Kidney (tissue), 14 donors: ENCODE data around the gene PPFIA1. TPM values are rescaled to one million over a fixed set of nuclear protein-coding genes. Genes with fewer than 3 reads are reported as not detected.
A peak's percentile ranks its signal among the peaks of the same experiment; 100 is the strongest.

Experiments used
- DNase-seq, 5 donors: peaks; one replicate each; pipeline ENCODE4 v3.0.0-alpha.2; 2013 to 2020
- FAIRE-seq: peaks from 2 replicates; lab custom pipeline; 2012; peaks lifted over from hg19 to GRCh38; lab: Jason Lieb, UNC
- H3K27ac ChIP-seq, 2 donors: one replicate each; pipeline ENCODE4 v1.7.0; 2013; ENCODE audit warnings: low read depth in 2 of 2, low read length in 2 of 2, inconsistent platforms in 1 of 2
- H3K27me3 ChIP-seq: one replicate; pipeline ENCODE4 v1.7.1; 2013; ENCODE audit warnings: low read length, inconsistent platforms; ENCODE audit not compliant: control insufficient read depth, insufficient read depth
- H3K36me3 ChIP-seq, 3 donors: one replicate each; pipeline versions ENCODE4 v1.7.0 to v1.7.1; 2013; ENCODE audit warnings: low read length in 3 of 3, control low read depth in 1 of 3, inconsistent platforms in 1 of 3; ENCODE audit not compliant: insufficient read depth in 3 of 3, control insufficient read depth in 2 of 3
- H3K4me1 ChIP-seq, 3 donors: one replicate each; pipeline versions ENCODE4 v1.7.0 to v1.7.1; 2013; ENCODE audit warnings: low read length in 3 of 3, inconsistent platforms in 1 of 3, low read depth in 1 of 3; ENCODE audit not compliant: control insufficient read depth in 2 of 3, insufficient read depth in 2 of 3
- H3K4me3 ChIP-seq, 3 donors: one replicate each; pipeline versions ENCODE4 v1.7.0 to v1.8.1; 2013; ENCODE audit warnings: low read length in 3 of 3, control low read depth in 1 of 3, inconsistent platforms in 1 of 3
- H3K9ac ChIP-seq, 3 donors: one replicate each; pipeline versions ENCODE4 v1.7.0 to v1.7.1; 2013; ENCODE audit warnings: low read length in 3 of 3, control low read depth in 1 of 3, inconsistent platforms in 1 of 3
- H3K9me3 ChIP-seq, 3 donors: one replicate each; pipeline versions ENCODE4 v1.7.0 to v1.7.1; 2013; ENCODE audit warnings: low read length in 3 of 3, control low read depth in 1 of 3, inconsistent platforms in 1 of 3; ENCODE audit not compliant: control insufficient read depth in 2 of 3, insufficient read depth in 1 of 3
- CTCF ChIP-seq: IDR thresholded peaks from 3 replicates; pipeline ENCODE4 v1.5.1; 2012; ENCODE audit warnings: mild to moderate bottlenecking, moderate library complexity, borderline replicate concordance; ENCODE audit not compliant: insufficient read depth; ENCODE audit errors: extremely low read depth
- intact Hi-C: fragments of 100-400 bp; cut with DNase I; formaldehyde crosslinking; loops from one replicate; pipeline ENCODE4 v1.11.1; 2022
- polyA plus RNA-seq: library from polyadenylated mRNA; stranded (reverse); fragments of 350-450 nt; fragmentation: Illumina TruSeq; extraction: RNeasy Lipid Tissue Mini Kit (QIAGEN cat#74804); gene quantifications from one replicate; pipeline ENCODE4 v1.2.3, GENCODE V29; 2014; ENCODE audit warnings: low read depth, low replicate concordance; ENCODE audit not compliant: insufficient read depth
- total RNA-seq: library from RNA; stranded (reverse); fragmentation: NEBNext Ultra II Directional; extraction: Animal tissue kit (Norgen Biotek cat#: 25700); gene quantifications from one replicate; pipeline ENCODE4 v1.2.1, GENCODE V29; 2021
- donor health status: control.
- donor health status: control.
- donor health status: control.
- donor health status: control.
- donor health status: control.
- donor health status: DM: yes; HTN: yes; CAD: no.
- donor health status: Normal renal cell carcinoma (clear cell type).

Gene PPFIA1
- total and polyA plus RNA-seq, 2 donors from 2014 or later, result 19.1 to 53.0 TPM

GRCh38 chr11:70397336-70397982, 127.0 kb downstream of the PPFIA1 start:
- peak overlapping the region; percentile 73 to 85 for H3K27ac ChIP-seq
- no peak for FAIRE-seq
- intact Hi-C loops, result no loop called here

GRCh38 chr11:70397983-70398833, 127.7 kb downstream of the PPFIA1 start, which contains the start of gene CTTN:
CTTN (plus strand) TSS chr11:70398529; CDS start chr11:70407298, 8,769 bp downstream.
- DNase-seq (peak; percentile 86 to 94 (median 93)), FAIRE-seq (no peak)
- no peak for TF ChIP-seq CTCF
- H3K9me3 ChIP-seq, result no peaks in the 10 kb centered on the region
- peaks cover 0 to 2% (median 0%) of the 10 kb centered on the region in 3 donors for H3K36me3 ChIP-seq
- intact Hi-C loops, result no loop called here
- H3K9ac ChIP-seq, result peak within 1 kb of the TSS; percentile 73 to 86 (median 80)
- peak within 1 kb of the TSS; percentile 73 to 85 for H3K27ac ChIP-seq
- peak within 1 kb of the TSS; percentile 79 to 85 (median 82) for H3K4me3 ChIP-seq
- H3K4me1 ChIP-seq, result peaks cover 4 to 19% (median 9%) of the 10 kb centered on the region in 3 donors
- H3K27me3 ChIP-seq, result no peaks in the 10 kb centered on the region

More at GRCh38 chr11:70397336-70397982, 127.0 kb downstream of the PPFIA1 start:
- H3K9me3 ChIP-seq, result no peaks in the 10 kb centered on the region
- peak overlapping the region; percentile 21 to 80 (median 73) for H3K9ac ChIP-seq
- peak in 3 of 5 donors; percentile 33 to 52 (median 33) for DNase-seq
- H3K4me3 ChIP-seq, result peak overlapping the region; percentile 79 to 85 (median 82)
- no peaks in the 10 kb centered on the region for H3K27me3 ChIP-seq
- H3K4me1 ChIP-seq, result peaks cover 4 to 19% (median 9%) of the 10 kb centered on the region in 3 donors
- TF ChIP-seq CTCF, result no peak
- H3K36me3 ChIP-seq, result peaks cover 0 to 2% (median 0%) of the 10 kb centered on the region in 3 donors

- Histone ChIP-seq H3K27ac (peak overlapping the region; percentile 73 to 76), H3K4me3 (peak overlapping the region; percentile 48 to 79 (median 72)), H3K4me1 (peaks cover 4 to 19% (median 9%) of the 10 kb centered on the region in 3 donors), H3K27me3 (no peaks in the 10 kb centered on the region), H3K9ac (peak overlapping the region in 2 of 3 donors; percentile 55 to 86), H3K36me3 (no peaks in the 10 kb centered on the region), H3K9me3 (no peaks in the 10 kb centered on the region)
- intact Hi-C loops, result no loop called here
- peak in 1 of 5 donors; percentile 66 for DNase-seq
- no peak for TF ChIP-seq CTCF
- FAIRE-seq, result no peak
Measured at GRCh38 chr11:70398834-70399680, 128.6 kb downstream of the PPFIA1 start.
